ENCODE measurements around the gene TALDO1. TPM values are rescaled to one million over a fixed set of nuclear protein-coding genes. Genes with fewer than 3 reads are reported as not detected.

TALDO1 gene
- total RNA-seq, 1 donor from 2014 or later = 332 TPM

DNA sequence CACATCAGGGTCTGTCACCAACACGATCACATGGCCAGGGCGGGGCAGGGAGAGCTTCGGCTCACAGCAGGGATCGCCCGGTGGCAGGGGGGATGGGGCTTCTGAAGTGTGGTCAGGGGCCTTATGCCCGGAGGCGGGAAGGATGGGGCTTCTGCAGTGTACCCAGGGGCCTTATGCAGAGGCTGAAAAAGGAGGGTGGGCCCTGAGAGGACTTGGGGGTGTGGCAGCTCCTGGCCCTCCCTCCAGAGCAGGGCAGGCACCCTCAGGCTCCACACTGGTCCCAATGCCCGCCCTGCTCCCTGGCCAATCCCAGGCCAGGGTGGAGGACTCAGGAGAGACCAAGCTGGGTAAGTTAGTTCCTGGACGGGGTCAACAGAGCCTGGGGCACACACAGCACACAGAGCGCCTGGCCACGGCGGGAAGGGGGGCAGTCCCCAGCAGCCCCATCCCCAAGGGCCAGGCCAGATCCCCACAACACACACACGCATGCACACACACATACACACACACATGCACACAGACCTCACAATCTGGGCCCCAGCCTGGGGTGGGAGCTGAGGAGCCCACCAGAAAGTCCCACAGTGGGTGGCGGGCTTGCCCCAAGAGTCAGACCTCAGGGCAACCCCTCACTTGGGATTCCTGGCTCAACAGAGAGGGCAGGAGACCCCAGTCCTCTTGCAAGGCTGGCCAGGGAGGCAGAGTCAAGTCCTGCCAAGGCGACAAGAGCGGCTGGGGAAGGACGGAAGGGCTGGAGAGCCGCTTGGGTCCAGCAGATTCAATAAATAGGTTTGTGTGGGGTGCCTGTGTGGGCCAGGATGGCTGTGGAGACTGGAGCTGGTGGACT lies 43.7 kb downstream of the TALDO1 start:
- no peak overlapping the region for H3K4me3 ChIP-seq (ENCODE audit: low read depth, low read length)
- TF ChIP-seq, protein P1, sequence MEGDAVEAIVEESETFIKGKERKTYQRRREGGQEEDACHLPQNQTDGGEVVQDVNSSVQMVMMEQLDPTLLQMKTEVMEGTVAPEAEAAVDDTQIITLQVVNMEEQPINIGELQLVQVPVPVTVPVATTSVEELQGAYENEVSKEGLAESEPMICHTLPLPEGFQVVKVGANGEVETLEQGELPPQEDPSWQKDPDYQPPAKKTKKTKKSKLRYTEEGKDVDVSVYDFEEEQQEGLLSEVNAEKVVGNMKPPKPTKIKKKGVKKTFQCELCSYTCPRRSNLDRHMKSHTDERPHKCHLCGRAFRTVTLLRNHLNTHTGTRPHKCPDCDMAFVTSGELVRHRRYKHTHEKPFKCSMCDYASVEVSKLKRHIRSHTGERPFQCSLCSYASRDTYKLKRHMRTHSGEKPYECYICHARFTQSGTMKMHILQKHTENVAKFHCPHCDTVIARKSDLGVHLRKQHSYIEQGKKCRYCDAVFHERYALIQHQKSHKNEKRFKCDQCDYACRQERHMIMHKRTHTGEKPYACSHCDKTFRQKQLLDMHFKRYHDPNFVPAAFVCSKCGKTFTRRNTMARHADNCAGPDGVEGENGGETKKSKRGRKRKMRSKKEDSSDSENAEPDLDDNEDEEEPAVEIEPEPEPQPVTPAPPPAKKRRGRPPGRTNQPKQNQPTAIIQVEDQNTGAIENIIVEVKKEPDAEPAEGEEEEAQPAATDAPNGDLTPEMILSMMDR (conservative IDR thresholded peaks at IDR 0.05; ENCODE audit: low read depth, low read length) = no peak
- no peak for DNase-seq (ENCODE audit: low read depth)

DNA sequence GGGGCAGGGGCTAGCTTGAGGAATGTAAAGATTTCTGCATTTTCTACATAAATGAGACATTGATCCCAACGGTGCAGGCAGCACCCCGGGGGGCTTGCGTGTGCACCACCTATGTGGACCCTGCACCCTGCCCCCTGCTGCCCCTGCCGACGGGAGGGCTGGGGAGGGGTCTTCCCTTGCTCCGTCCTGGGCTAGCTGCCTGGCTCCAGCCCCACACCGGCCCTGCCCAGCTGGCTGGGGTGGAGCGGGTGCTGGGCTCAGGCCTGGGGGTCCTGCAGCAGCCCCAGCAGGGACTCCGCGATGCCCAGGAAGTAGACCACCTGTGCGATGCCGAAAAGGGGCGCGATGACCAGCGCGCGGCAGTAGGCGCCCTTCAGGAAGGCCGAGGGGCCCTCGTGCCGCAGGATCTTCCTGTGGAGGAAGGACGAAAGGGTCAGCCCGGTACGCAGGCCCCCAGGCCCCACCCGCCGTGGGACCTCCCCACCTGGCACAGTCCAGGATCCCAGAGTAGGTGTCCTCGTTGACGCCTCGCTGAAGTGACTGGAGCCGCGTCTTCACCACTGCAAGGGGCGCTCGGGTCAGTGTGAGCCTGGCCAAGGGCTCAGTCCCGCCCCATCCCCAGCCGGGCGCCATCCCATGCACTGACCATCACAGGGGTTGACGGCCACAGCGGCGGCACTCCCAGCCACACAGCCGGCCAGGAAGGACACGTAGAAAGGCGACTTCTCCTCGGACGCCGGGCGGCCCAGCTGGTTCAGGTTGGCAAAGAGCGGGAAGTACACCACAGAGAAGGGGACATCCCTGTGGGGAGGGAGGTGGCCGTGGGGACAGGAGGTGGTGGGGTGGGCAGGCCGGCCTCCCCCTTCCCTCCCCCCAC lies 44.6 kb downstream of the TALDO1 start:
- TF ChIP-seq, protein P1 (conservative IDR thresholded peaks at IDR 0.05; ENCODE audit: low read depth, low read length) = no peak
- no peak for DNase-seq (ENCODE audit: low read depth)
- H3K4me3 ChIP-seq (ENCODE audit: low read depth, low read length) = no peak overlapping the region

DNA sequence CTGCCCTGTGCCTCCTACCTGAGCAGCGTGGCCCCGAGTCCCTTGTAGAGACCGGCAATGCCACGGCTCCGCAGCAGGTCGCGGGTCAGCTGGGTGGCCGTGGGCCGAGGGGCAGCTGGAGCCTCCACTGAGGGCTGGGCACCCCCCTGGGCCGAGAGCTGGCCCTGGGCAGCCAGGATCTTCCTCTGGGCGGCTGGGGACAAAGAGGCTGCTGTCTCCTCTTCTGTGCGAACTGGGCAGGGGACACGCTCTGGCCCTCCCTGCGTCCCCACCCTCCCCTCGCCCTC lies 45.2 kb downstream of the TALDO1 start:
- H3K4me3 ChIP-seq (ENCODE audit: low read depth, low read length) = no peak overlapping the region
- TF ChIP-seq, protein P1 (conservative IDR thresholded peaks at IDR 0.05; ENCODE audit: low read depth, low read length) = no peak
- DNase-seq (ENCODE audit: low read depth) = no peak

DNA sequence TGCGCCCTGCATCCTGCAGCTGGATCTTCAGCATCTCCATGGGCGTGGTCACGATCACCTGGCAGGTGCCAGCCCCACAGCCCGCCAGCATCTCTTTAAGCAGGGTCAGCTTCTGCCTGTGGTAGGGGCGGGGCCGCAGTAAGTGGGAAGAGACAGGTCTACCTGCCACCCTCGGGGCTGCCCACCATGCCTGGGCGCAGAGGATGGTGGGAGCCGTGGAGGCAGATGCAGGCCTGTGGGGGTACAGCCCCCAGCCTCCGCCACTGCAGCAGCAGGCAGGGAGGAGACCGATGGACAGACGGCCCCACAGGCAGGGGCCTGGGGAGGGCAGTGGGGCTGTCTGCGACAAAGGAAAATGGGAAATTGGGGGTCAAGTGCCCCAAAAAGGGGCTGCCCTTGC lies 45.6 kb downstream of the TALDO1 start:
- TF ChIP-seq, protein P1 (conservative IDR thresholded peaks at IDR 0.05; ENCODE audit: low read depth, low read length) = no peak
- H3K4me3 ChIP-seq (ENCODE audit: low read depth, low read length) = no peak overlapping the region
- no peak for DNase-seq (ENCODE audit: low read depth)

DNA sequence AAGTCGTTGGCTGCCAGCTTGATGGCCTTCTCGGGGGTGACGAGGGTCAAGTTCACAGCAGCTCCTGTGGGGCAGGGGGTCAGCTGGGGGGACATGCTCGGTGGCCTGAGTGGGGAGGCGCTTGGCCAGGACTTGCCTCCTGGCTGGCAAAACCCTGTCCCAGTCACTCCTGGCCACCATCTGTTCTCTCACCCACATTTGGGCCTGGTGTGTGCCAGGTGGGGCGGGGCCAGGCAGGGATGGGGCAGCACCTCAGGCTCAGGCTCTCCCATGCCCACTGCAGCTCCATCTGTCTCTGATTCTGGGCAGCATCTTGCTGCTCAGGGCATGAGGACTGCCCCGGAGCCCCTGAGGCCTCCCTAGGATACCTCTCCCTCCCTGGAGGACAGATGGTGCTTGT lies 46.3 kb downstream of the TALDO1 start:
- TF ChIP-seq, protein P1 (conservative IDR thresholded peaks at IDR 0.05; ENCODE audit: low read depth, low read length) = no peak
- DNase-seq (ENCODE audit: low read depth) = no peak
- no peak overlapping the region for H3K4me3 ChIP-seq (ENCODE audit: low read depth, low read length)

DNA sequence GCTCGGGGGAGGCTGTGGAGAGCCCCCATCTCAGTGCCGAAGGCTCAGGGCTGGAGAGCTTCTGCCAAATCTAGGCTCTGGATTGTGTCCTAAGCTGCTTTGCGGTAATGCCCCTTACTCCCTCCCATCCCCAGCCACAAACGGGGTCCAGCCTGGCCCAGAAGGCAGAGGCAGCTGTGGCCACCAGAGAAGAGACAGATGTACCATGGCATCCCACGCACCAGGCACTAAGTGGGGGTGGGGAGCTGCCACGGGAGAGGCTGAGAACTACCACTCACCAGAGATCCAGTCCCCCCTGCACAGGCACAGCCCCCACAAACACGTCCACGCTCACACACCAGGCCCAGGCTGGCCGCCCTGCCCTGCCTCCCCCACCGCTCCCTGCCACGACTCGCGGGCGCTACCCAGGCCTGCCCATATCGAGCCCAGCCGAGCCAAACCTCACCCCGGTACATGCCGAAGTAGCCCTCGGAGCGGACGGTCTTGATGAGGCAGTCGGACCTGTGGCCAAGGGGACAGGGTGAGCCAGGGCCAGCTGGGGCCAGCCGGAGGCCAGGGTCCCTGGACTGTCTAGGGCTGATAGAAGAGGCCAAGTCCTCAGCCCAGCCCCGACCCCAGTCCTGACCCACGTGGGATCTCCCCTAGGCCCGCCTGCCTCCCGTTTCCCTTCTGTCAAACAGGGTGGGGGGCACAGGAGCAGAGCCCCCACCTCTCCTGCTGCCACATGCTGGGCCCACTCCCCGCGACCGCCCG lies 46.9 kb downstream of the TALDO1 start:
- TF ChIP-seq, protein P1 (conservative IDR thresholded peaks at IDR 0.05; ENCODE audit: low read depth, low read length) = no peak
- H3K4me3 ChIP-seq (ENCODE audit: low read depth, low read length) = no peak overlapping the region
- DNase-seq (ENCODE audit: low read depth) = no peak
